Bronchial epithelial cell (primary cell): ENCODE measurements around the gene SDCBP2. TPM values are rescaled to one million over a fixed set of nuclear protein-coding genes. Genes with fewer than 3 reads are reported as not detected.

Experiments used
- DNase-seq: peaks from one replicate; pipeline ENCODE4 v3.0.0-alpha.2; 2010; ENCODE audit warnings: low read depth
- FAIRE-seq: peaks from 2 replicates; lab custom pipeline; 2011; peaks lifted over from hg19 to GRCh38; lab: Jason Lieb, UNC
- H3K27me3 ChIP-seq: 2 replicates; pipeline ENCODE4 v1.5.1; 2011; ENCODE audit warnings: low read length; ENCODE audit not compliant: control insufficient read depth, insufficient read depth
- H3K36me3 ChIP-seq: 2 replicates; pipeline ENCODE4 v1.5.1; 2011; ENCODE audit warnings: low read length; ENCODE audit not compliant: control insufficient read depth, insufficient read depth
- H3K4me3 ChIP-seq: 2 replicates; pipeline ENCODE4 v1.5.1; 2011; ENCODE audit warnings: mild to moderate bottlenecking, low read depth, low read length, control low read depth
- CTCF ChIP-seq: IDR thresholded peaks from 2 replicates; pipeline ENCODE4 v1.5.1; 2011; ENCODE audit warnings: mild to moderate bottlenecking, moderate library complexity, low read length, control low read depth, inconsistent platforms; ENCODE audit not compliant: insufficient read depth, severe bottlenecking
- total RNA-seq: library from RNA; depleted of rRNA; stranded (reverse); fragments of >200 nt; gene quantifications from 2 replicates; pipeline ENCODE4 v1.2.1, GENCODE V29; 2014

Gene SDCBP2
- total RNA-seq, 1 donor from 2014 or later = 96.4 TPM

GRCh38 chr20:1272368-1273100 is 56.4 kb downstream of the SDCBP2 start:
- DNase-seq = no peak
- no peak for TF ChIP-seq CTCF
- H3K36me3 ChIP-seq = no peaks in the 10 kb centered on the region
- no peak overlapping the region for H3K4me3 ChIP-seq
- no peak for FAIRE-seq
- no peaks in the 10 kb centered on the region for H3K27me3 ChIP-seq

- H3K4me3 ChIP-seq = no peak overlapping the region
- no peaks in the 10 kb centered on the region for H3K36me3 ChIP-seq
- FAIRE-seq = no peak
- no peak for TF ChIP-seq CTCF
- no peaks in the 10 kb centered on the region for H3K27me3 ChIP-seq
- no peak for DNase-seq
These were observed 59.1 kb downstream of the SDCBP2 start for GRCh38 chr20:1269850-1270249.

GRCh38 chr20:1269235-1269634 is 59.7 kb downstream of the SDCBP2 start:
- no peaks in the 10 kb centered on the region for H3K27me3 ChIP-seq
- no peak for DNase-seq
- no peak for TF ChIP-seq CTCF
- no peak overlapping the region for H3K4me3 ChIP-seq
- FAIRE-seq = peak; percentile 82
- H3K36me3 ChIP-seq = no peaks in the 10 kb centered on the region

GRCh38 chr20:1267809-1268374 is 61.0 kb downstream of the SDCBP2 start:
- no peak for TF ChIP-seq CTCF
- FAIRE-seq (no peak), DNase-seq (no peak)
- Histone ChIP-seq H3K36me3 (no peaks in the 10 kb centered on the region), H3K4me3 (no peak overlapping the region), H3K27me3 (no peaks in the 10 kb centered on the region)

- Histone ChIP-seq H3K27me3 (no peaks in the 10 kb centered on the region), H3K36me3 (no peaks in the 10 kb centered on the region), H3K4me3 (no peak overlapping the region)
- DNase-seq (no peak), FAIRE-seq (no peak)
- no peak for TF ChIP-seq CTCF
These were observed 61.8 kb downstream of the SDCBP2 start for GRCh38 chr20:1267161-1267560.
